Measurements from ENCODE around the gene DCANP1.

The DCANP1 gene

GRCh38 chr5:135448791-135449507, 1.8 kb upstream of the DCANP1 start:
- no peak for DNase-seq (ENCODE audit: extremely low read depth, low read depth)
- no peak for TF ChIP-seq CTCF (IDR thresholded peaks at IDR 0.05; ENCODE audit: low read depth, low read length)

- DNase-seq (ENCODE audit: extremely low read depth, low read depth): no peak
- TF ChIP-seq CTCF (IDR thresholded peaks at IDR 0.05; ENCODE audit: low read depth, low read length): no peak
Measured at GRCh38 chr5:135448071-135448739, 1.1 kb upstream of the DCANP1 start.

- no peak for DNase-seq (ENCODE audit: extremely low read depth, low read depth)
- no peak for TF ChIP-seq CTCF (IDR thresholded peaks at IDR 0.05; ENCODE audit: low read depth, low read length)
Measured at GRCh38 chr5:135446615-135447014, 533 bp downstream of the DCANP1 start.

GRCh38 chr5:135446206-135446605, 942 bp downstream of the DCANP1 start:
- no peak for TF ChIP-seq CTCF (IDR thresholded peaks at IDR 0.05; ENCODE audit: low read depth, low read length)
- no peak for DNase-seq (ENCODE audit: extremely low read depth, low read depth)

- no peak for DNase-seq (ENCODE audit: extremely low read depth, low read depth)
- TF ChIP-seq CTCF (IDR thresholded peaks at IDR 0.05; ENCODE audit: low read depth, low read length): no peak
Measured at GRCh38 chr5:135445306-135445985, 1.7 kb downstream of the DCANP1 start.

GRCh38 chr5:135444881-135445280, 2.3 kb downstream of the DCANP1 start:
- TF ChIP-seq CTCF (IDR thresholded peaks at IDR 0.05; ENCODE audit: low read depth, low read length): no peak
- DNase-seq (ENCODE audit: extremely low read depth, low read depth): no peak

- no peak for DNase-seq (ENCODE audit: extremely low read depth, low read depth)
Measured at GRCh38 chr5:135444360-135444759, 2.8 kb downstream of the DCANP1 start.

More at GRCh38 chr5:135444360-135444759, 2.8 kb downstream of the DCANP1 start:
- no peak for TF ChIP-seq CTCF (IDR thresholded peaks at IDR 0.05; ENCODE audit: low read depth, low read length)
